Amniotic stem cell (primary cell): Measurements from ENCODE around the gene RTN4R.
"Not testable (repeated sequence)": the region's sequence is repeated elsewhere in the genome, so short reads cannot be mapped to it uniquely, and the experiment has no call there.

Experiments
- DNase-seq: peaks from one replicate; lab custom pipeline; 2025; lab: John Stamatoyannopoulos, UW

The RTN4R gene

DNA sequence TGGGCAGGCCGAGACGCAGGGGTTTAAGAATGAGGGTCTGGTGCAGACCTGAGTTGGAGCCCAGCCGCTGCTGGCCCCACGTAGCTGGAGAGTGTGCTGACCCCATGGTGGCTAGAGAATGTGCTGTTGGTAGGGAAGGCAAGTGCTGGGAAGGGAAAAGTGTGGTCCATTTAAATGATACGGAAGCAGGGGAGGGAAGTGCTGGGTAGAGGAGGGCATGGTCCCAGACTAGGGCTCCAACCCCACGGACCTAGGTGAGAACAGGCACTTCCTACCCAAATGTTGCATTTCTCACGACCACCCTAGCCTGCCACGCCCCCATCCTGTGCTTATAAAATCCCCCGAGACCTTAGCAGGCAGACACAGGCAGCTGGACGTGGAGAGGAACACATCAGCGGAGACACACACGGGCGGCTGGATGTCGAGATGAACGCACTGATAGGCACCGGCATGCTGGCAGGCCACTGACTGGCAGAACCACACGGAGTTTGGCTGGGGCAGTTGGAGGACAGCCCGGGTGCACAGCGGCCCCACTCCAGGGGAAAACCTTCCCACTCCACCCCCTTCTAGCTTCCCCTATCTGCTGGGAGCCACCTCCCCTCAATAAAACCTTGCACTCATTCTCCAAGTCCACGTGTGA is 18.8 kb upstream of the RTN4R start:
- not testable (repeated sequence) for DNase-seq

DNA sequence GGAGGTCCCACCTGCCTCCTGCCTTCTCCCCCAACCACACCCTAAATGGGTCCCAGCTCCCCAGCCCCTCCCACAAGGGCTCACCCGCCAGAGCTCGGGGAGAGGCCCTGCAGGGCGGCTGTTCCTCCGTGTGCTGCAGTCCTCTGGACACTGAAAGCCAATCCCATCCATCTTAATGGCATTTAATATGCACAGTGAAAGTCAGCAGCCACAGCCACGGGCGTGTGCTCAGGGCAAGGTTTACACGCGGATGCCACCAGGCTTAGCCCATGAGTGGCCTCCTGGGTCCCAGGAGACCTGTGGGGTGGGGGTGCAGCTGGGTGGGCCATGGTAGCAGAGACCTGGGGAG is 18.2 kb upstream of the RTN4R start:
- not testable (repeated sequence) for DNase-seq

GRCh38 chr22:20285473-20286311 is 17.6 kb upstream of the RTN4R start:
- DNase-seq: not testable (repeated sequence)

- DNase-seq: no peak
These were observed 16.5 kb upstream of the RTN4R start for GRCh38 chr22:20284471-20285086.

DNA sequence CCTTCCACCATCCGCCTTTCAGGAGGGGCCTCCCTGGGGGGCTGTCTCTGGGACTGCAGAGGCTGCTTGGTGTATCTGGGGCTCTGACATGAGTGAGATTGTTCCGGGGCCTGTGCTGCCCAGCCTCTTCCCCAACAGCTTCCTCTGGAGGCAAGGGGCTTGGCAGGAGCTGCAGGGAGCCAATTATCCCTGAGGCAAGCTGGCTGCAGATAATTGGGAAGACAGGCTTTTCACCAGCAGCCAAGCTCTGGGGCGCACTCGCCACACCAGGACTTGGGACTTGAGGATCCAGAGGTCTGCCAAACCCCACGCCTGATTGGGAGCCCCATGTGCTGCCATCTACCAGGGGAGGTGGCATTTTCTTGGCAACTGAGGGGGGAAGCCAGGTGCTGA is 15.6 kb upstream of the RTN4R start:
- DNase-seq: no peak

GRCh38 chr22:20282901-20283673 is 15.0 kb upstream of the RTN4R start:
- no peak for DNase-seq

DNA sequence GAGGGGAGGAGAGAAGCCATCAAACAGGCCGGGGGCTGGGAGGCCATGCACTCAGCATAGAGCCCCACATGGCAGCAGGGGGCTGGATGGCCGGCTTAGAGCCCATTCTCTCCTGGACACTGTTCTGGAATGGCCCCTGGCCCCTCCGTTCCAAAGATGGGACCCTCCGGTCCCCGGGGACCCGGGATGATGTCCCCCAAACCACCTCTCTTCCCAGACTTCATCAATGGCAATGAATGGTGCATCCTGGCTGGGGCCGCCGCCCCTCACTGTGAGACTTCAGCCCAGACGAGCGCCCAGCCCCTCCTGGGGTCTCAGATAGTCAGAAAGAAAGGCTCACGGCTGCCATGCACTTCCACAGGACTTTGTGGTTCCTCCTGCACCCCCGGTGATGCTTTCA is 13.8 kb upstream of the RTN4R start:
- no peak for DNase-seq

GRCh38 chr22:20281473-20281872 is 13.4 kb upstream of the RTN4R start:
- DNase-seq: not testable (repeated sequence)

GRCh38 chr22:20280866-20281265 is 12.7 kb upstream of the RTN4R start:
- DNase-seq: no peak

GRCh38 chr22:20280163-20280562 is 12.0 kb upstream of the RTN4R start:
- DNase-seq: not testable (repeated sequence)

DNA sequence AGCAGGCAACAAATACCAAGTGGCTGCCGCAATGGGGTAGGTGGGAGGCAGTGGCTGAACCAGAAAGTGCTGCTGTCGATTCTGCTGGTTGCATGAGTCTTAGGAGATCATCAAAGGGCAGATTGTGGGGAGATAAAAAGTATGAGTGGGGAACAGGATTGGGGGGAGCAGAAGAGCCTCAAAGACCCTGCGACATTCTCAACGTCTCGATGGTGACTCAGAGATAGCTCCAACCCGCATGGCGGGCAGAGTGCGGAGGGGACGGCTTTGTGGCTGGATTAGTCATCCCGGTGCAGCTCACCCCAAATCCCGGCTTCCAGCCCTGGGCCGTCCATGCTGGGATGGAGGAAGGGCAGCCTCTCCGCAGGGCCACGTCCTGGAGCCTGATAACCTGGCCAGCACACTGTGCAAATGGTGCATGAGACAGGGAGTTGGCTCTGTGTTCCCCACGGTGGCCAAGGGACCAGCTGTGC is 11.6 kb upstream of the RTN4R start:
- DNase-seq: no peak

DNA sequence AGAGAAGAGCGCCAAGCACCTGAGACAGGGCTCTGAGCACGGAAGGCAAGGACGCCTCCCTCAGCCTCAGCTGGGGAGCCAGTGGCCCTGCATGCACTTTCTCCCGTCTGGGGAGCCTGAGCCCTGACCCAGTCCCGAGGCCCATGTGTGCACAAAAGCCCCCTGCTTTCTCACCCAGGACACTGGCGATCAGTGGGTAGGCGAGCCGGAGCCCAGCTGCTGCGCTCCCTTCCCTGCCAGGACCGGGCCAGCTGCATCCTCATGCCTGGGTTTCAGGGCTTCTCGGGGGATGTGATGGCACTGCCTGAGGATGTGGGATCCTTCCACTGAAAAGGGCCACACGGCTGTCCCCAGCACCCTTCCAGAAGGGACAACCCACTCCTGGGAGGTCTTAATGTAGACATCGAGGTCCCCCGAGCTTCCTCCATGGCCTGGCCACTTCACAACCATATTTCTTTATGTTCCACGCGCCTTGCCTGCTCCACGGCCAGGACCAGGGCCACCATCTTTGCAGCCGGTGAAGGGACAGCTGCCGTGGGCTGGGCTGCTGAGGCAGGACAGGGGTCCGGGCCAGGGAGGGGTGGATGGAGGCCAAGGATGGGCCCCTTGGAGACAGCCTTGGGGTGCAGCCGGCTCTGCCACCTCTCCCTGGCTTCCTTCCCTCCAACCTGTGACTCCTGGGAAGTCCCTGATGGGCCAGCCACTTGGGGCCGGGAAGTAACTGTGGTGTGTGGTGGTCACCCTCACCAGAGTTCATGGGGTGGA is 10.8 kb upstream of the RTN4R start:
- DNase-seq: not testable (repeated sequence)

- not testable (repeated sequence) for DNase-seq
These were observed 10.0 kb upstream of the RTN4R start for GRCh38 chr22:20277936-20278635.

DNA sequence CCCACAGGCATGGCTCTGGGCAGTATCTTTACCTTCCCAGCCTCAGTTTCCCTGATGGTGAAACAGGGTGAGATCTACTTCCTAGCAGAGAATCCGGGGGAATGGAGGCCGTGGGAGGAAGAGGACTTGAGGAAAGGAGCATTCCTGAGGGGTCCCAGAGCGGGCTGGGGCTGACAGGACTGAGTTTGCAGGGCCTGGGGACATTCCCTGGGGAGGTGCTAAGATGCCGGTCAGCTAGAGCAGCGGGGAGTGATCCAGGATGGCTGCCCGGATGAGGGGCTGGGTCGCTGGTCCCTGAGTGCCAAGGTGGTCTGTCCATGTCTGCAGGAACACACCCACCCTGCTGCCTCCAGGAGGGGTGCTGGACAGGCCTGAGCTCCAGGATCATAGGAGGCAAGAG is 8.3 kb upstream of the RTN4R start:
- DNase-seq: no peak

GRCh38 chr22:20275836-20276235 is 7.7 kb upstream of the RTN4R start:
- DNase-seq: no peak

- DNase-seq: not testable (repeated sequence)
These were observed 7.2 kb upstream of the RTN4R start for GRCh38 chr22:20275325-20275724.

- not testable (repeated sequence) for DNase-seq
These were observed 6.3 kb upstream of the RTN4R start for GRCh38 chr22:20274374-20274773.

GRCh38 chr22:20273758-20274181 is 5.7 kb upstream of the RTN4R start:
- DNase-seq: no peak

DNA sequence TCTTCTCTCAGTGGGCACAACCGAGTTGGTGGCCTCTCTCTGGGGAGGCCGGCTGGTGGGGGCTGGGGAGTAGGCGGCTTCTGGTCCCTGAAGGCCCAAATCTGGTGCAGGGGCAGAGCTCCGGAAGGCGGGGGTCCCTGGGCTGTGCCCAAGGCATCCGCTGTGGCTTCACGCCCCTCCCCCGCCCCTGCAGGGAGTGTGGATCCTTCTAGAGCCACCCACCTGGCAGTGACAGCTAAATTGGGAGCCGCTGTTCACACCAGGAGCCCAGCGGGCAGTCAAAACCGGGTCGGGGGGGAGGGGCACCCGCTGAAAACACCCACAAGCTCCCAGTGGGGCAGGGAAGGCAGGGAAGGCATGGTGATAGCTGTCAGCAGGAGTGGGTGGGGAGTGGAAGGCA is 4.6 kb upstream of the RTN4R start:
- no peak for DNase-seq

DNA sequence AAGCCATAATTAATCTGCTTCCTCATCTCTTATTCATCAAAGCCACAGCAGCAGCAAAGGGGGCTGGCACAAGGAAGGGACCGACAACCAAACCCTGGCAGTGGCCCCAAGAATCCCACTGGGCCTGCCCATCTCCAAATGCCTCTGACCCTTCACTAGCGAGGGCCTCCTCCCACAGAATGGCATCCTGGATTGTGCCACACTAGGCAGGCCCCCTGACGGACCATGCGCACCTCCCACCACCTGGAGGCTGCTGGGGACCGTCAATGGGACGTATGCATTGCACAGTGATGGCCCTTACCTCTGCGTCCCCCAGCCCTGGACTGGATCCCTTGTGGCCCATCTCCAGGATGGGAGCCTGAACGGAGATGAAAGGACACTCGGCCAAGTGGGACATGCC is 4.1 kb upstream of the RTN4R start:
- DNase-seq: no peak
